Pancreas (tissue), 10 donors: Measurements from ENCODE around the gene C2. TPM values are rescaled to one million over a fixed set of nuclear protein-coding genes. Genes with fewer than 3 reads are reported as not detected.

Experiments
- ATAC-seq, 4 donors: fragments of 200-7000 bp; cut with Tn5 transposase; one replicate each; pipeline versions ENCODE4 v1.8.0 to v1.9.1; 2020; ENCODE audit warnings: mild to moderate bottlenecking in 4 of 4, moderate library complexity in 4 of 4
- DNase-seq, 6 donors: peaks; one replicate each; pipeline ENCODE4 v3.0.0-alpha.2; 2020
- FAIRE-seq: peaks from 2 replicates; lab custom pipeline; 2012; peaks lifted over from hg19 to GRCh38; lab: Jason Lieb, UNC
- H3K27ac ChIP-seq, 4 donors: fragments of 200-600 bp; sonication (generic); 1 replicate in 3 of 4; 2 replicates in 1 of 4; pipeline versions ENCODE4 v1.5.0 to v1.8.0; 2020
- H3K27me3 ChIP-seq, 4 donors: fragments of 200-600 bp; one replicate each; pipeline ENCODE4 v1.8.0; 2021
- H3K36me3 ChIP-seq, 3 donors: fragments of 200-600 bp; sonication (generic) in 1 of 3; one replicate each; pipeline versions ENCODE4 v1.5.0 to v1.8.0; 2020 to 2021
- H3K4me1 ChIP-seq, 3 donors: fragments of 200-600 bp; one replicate each; pipeline ENCODE4 v1.8.0; 2021
- H3K4me3 ChIP-seq, 4 donors: fragments of 200-600 bp; sonication (generic) in 2 of 4; one replicate each; pipeline versions ENCODE4 v1.5.0 to v1.8.0; 2020 to 2021
- H3K9me3 ChIP-seq, 4 donors: fragments of 200-600 bp; one replicate each; pipeline ENCODE4 v1.8.0; 2021
- CTCF ChIP-seq, 4 donors: fragments of 200-600 bp; sonication (generic) in 3 of 4; IDR thresholded peaks; one replicate each; pipeline versions ENCODE4 v1.5.0 to v1.8.0; 2021; ENCODE audit warnings: antibody characterized with exemption in 4 of 4
- WGBS, 2 donors: extraction: QIAGEN DNeasy Blood & Tissue Kit; methylation state at CpG; one replicate each; pipeline ENCODE4 v1.1.7; 2013; 5-methylcytosine and 5-hydroxymethylcytosine counted together
- intact Hi-C, 3 donors: fragments of 100-400 bp; cut with DNase I; formaldehyde crosslinking; loops; one replicate each; pipeline versions ENCODE4 v1.11.1 to v1.14.2; 2022
- polyA plus RNA-seq, 2 donors: library from polyadenylated mRNA; stranded (reverse); fragments of 200-250 nt; gene quantifications; one replicate each; pipeline ENCODE4 v1.2.3, GENCODE V29; 2013
- total RNA-seq, 6 donors: library from RNA; stranded (reverse); fragmentation: NEBNext Ultra II Directional in 4 of 6; extraction: Animal tissue kit (Norgen Biotek cat#: 25700) in 4 of 6; gene quantifications; one replicate each; pipeline versions ENCODE4 v1.2.1 to v1.2.4, GENCODE V29; 2021 to 2023
- donor health status: healthy with polysubstance abuse.
- donor health status: DM: no; HTN: no; CAD: no; lungs with moderate emphysema.
- donor health status: DM: no; HTN: no; CAD: no.
- donor health status: control.
- donor health status: control.
- donor health status: Bipolar disorder and iron deficiency.
- donor health status: DM: yes; HTN: yes; CAD: no.
- donor health status: DM: no; HTN: no; CAD: no.
- donor health status: DM: no; HTN: no; CAD: no.
- donor health status: DM: yes; HTN: yes; CAD: no.

The C2 gene
- total and polyA plus RNA-seq, 8 donors, result 0.63 to 14.0 (median 2.2) TPM

DNA sequence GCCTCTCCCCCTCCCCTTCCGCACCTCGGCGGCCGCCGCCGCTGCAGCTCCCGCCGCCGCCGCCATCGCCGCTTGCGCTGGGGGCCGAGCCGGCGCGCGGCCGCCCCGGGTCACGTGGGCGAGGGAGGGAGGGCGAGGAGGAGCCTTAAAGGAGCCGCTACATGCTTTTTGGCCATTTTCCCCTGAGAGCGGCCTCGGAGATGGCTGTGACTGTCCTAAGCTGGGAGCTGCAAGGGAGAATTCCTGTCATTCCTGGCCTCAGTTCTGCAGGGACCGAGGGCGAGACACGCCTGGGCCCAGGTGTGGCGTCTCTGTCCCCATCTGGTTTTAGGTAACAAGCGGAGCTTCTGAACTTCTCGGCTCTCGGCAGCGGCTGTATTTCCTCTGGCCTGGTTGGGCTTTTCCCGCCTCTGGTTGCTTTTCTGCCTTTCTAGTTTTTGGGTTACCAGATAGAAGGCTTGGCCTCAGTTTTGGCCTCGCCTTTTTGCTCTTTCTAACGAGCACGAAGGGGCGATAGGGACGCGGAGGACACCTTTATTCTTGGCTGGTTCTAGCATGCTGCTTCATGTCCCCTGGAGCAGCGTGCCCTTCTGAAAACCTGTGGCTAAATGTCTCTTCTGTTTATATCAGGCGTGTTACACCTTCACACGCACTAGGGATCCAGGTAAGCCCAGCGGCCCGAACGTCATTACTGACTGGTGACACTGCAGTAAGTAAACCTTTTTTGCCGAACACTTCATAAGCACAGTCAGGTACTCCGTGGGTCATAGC is 29.7 kb upstream of the C2 start, which contains the start of gene EHMT2:
TSS of gene EHMT2 (minus strand) at position 87 of the 771 bp plus-strand sequence. CDS start at position 66, 21 bp downstream.
- Histone ChIP-seq H3K9me3 (no peaks in the 10 kb centered on the region), H3K4me1 (peaks cover 4 to 8% (median 5%) of the 10 kb centered on the region in 3 donors), H3K36me3 (peaks cover 0 to 10% (median 2%) of the 10 kb centered on the region in 3 donors), H3K27me3 (no peaks in the 10 kb centered on the region), H3K27ac (peak within 1 kb of the TSS; percentile 47 to 79 (median 60)), H3K4me3 (peak within 1 kb of the TSS; percentile 62 to 97 (median 86))
- no peak for TF ChIP-seq CTCF (IDR thresholded peaks at IDR 0.05)
- ATAC-seq, result peak; percentile 69 to 84 (median 74)
- intact Hi-C loops, result no loop called here
- no peak for FAIRE-seq
- 0% methylated on average over 27 to 49 of the region's 49 CpGs for WGBS, 2 donors
- DNase-seq, result peak; percentile 80 to 93 (median 86)

DNA sequence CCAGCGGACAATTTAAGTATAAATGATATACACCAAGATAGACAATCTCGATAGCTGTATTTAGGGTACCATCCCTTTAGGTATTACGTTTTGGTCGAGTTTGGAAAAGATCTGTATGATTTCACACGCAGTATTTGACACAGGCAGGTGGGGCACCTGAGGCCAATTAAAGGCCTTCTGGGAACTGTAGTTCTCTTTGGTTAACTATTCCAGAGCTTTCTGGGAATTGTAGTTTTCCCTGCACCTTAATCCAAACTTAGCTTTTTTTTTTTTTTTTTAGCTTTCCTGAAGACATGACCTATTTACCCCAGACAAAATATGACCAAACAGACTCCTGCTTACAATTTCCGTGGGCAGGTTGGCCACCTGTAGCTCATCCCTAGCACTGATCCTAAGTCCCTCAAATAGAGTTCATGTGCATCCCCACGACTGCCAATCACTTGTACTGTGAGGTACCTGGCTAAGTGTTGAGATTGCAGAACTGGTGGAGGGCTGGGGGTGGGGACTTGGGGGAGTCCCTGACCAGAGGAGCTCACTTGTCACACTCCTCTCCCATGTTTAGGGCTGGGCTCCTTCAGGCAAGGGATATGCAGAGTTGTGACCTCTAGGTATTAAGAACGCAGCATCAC is 29.0 kb upstream of the C2 start:
- no peak for FAIRE-seq
- peaks cover 4 to 11% (median 5%) of the 10 kb centered on the region in 3 donors for H3K4me1 ChIP-seq
- intact Hi-C loops, result no loop called here
- H3K4me3 ChIP-seq, result peak overlapping the region; percentile 62 to 97 (median 86)
- peak; percentile 47 to 68 (median 62) for ATAC-seq
- WGBS, 2 donors, result 13 to 17% methylated on average over 8 of the region's 8 CpGs
- H3K27ac ChIP-seq, result peak overlapping the region; percentile 47 to 79 (median 60)
- no peaks in the 10 kb centered on the region for H3K9me3 ChIP-seq
- no peak for TF ChIP-seq CTCF (IDR thresholded peaks at IDR 0.05)
- DNase-seq, result peak in 2 of 6 donors; percentile 42
- peaks cover 0 to 10% (median 0%) of the 10 kb centered on the region in 3 donors for H3K36me3 ChIP-seq
- H3K27me3 ChIP-seq, result no peaks in the 10 kb centered on the region

GRCh38 chr6:31899215-31899614 is 28.3 kb upstream of the C2 start:
- Histone ChIP-seq H3K36me3 (peaks cover 0 to 10% (median 0%) of the 10 kb centered on the region in 3 donors), H3K4me1 (peaks cover 4 to 11% (median 5%) of the 10 kb centered on the region in 3 donors), H3K27me3 (no peaks in the 10 kb centered on the region), H3K27ac (no peak overlapping the region), H3K9me3 (no peaks in the 10 kb centered on the region), H3K4me3 (no peak overlapping the region)
- no peak for TF ChIP-seq CTCF (IDR thresholded peaks at IDR 0.05)
- FAIRE-seq (no peak), ATAC-seq (no peak), DNase-seq (no peak)
- intact Hi-C loops, result no loop called here
- WGBS, 2 donors, result 61 to 68% methylated on average over 5 of the region's 5 CpGs

GRCh38 chr6:31899882-31900722 is 27.4 kb upstream of the C2 start:
- TF ChIP-seq CTCF (IDR thresholded peaks at IDR 0.05), result no peak
- H3K4me1 ChIP-seq, result peaks cover 4 to 11% (median 5%) of the 10 kb centered on the region in 3 donors
- DNase-seq, result peak in 4 of 6 donors; percentile 40 to 82 (median 54)
- 84 to 85% methylated on average over 47 to 49 of the region's 49 CpGs for WGBS, 2 donors
- H3K27me3 ChIP-seq, result no peaks in the 10 kb centered on the region
- peaks cover 0 to 3% (median 0%) of the 10 kb centered on the region in 3 donors for H3K36me3 ChIP-seq
- no peak for FAIRE-seq
- H3K9me3 ChIP-seq, result no peaks in the 10 kb centered on the region
- intact Hi-C loops, result loop anchor here in 2 of 3 donors (10.0 kb wide), 1 partner anchor 55 kb away; the partner anchor contains the start of genes NELFE (in 2 of the 2) and SKIC2 (in 2 of the 2)
- no peak overlapping the region for H3K27ac ChIP-seq
- no peak overlapping the region for H3K4me3 ChIP-seq
- no peak for ATAC-seq
